Activated CD4-positive, alpha-beta T cell treated with anti-CD3 and anti-CD28 coated beads, Interleukin-2, Interleukin-6, amounts not matched to agents 100 ng/mL and 50 ng/mL, durations not matched to agents 16 hours and 8 hours (primary cell): Measurements from ENCODE around the gene GOLGA6L24.
A peak's percentile ranks its signal among the peaks of the same experiment; 100 is the strongest.
"Not testable (repeated sequence)": the region's sequence is repeated elsewhere in the genome, so short reads cannot be mapped to it uniquely, and the experiment has no call there.

Source experiments
- DNase-seq: peaks from one replicate; pipeline ENCODE4 v3.0.0-alpha.2; 2020

The GOLGA6L24 gene, protein sequence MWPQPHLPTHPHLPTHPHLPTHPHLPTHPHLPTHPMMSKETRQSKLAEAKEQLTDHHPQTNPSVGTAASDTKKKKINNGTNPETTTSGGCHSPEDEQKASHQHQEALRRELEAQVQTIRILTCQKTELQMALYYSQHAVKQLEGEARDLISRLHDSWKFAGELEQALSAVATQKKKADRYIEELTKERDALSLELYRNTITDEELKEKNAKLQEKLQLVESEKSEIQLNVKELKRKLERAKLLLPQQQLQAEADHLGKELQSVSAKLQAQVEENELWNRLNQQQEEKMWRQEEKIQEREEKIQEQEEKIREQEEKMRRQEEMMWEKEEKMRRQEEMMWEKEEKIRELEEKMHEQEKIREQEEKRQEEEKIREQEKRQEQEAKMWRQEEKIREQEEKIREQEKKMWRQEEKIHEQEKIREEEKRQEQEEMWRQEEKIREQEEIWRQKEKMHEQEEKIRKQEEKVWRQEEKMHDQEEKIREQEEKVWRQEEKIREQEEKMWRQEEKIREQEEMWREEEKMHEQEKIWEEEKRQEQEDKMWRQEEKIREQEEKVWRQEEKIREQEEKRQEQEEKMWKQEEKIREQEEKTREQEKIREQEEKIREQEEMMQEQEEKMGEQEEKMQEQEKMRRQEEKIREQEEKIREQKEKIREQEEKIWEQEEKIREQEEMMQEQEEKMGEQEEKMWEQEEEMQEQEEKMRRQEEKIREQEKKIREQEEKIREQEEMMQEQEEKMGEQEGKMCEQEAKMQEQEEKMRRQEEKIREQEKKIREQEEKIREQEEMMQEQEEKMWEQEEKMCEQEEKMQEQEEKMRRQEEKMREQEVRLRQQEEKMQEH

DNA sequence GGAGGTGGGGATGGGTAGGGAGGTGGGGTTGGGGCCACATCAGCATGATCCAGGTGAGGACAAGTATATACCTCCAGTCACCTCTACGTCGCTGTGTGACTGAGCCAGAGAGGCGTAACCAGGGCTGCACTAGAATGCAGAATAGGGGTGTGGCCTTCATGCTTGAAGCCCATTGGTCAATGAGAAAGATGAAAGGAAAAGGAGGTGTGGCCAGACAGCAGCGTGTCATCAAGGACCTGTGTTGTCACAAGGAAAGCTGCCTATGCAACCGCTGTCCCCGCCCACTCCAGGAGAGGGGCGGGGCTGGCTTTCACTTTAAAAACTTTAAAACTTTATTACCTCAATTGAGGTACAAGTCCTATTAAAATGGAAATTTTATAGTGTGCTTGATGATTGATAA lies at the start of gene GOLGA6L24:
Gene GOLGA6L24 (minus strand): TSS at position 101 of the 400 bp plus-strand sequence. CDS start 61 bp downstream, at position 40.
- DNase-seq, result not testable (repeated sequence)

DNA sequence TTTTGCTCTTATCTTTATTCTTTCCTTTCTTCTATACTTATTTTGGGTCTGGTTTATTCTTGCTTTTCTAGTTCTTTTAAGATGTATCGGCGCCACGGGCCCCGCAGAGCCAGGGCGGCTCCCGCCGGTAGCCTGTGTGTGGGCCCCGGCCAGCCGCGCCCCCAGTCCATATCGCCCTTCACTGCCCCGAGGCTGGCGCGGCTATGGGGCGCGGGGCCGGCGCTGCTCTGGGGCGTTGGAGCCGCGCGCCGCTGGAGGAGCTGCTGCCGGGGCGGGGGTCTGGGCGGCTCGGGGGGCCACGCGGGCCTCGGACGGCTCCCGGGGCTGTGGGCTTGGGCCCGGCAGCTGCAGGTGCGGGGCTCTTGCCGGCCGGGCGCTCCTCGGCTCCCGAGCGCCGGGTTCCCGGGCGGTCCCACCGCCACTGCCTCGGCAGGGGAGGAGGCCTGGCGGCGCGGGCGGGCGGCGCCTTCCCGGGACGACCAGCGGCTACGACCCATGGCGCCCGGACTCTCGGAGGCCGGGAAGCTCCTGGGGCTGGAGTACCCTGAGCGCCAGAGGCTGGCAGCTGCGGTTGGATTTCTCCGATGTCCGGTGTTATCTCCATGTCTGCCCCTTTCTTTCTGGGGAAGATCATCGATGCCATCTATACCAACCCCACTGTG lies 45.0 kb upstream of the GOLGA6L24 start:
- DNase-seq, result not testable (repeated sequence)

DNA sequence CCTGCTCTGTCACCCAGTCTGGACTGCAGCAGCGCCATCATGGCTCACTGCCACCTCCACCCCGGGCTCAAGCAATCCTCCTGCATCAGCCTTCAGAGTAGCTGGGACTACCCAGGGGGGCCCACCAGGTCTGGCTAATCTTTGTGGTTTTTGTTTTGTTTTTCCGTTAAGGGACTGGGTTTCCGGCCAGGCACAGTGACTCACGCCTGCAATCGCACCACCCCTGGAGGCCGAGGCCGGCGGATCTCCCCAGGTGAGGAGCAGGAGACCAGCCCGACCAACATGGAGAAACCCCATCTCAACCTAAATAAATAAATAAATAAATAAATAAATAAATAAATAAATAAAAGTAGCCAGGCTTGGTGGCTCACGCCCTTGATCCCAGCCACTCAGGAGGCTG lies 38.1 kb upstream of the GOLGA6L24 start:
- not testable (repeated sequence) for DNase-seq

DNA sequence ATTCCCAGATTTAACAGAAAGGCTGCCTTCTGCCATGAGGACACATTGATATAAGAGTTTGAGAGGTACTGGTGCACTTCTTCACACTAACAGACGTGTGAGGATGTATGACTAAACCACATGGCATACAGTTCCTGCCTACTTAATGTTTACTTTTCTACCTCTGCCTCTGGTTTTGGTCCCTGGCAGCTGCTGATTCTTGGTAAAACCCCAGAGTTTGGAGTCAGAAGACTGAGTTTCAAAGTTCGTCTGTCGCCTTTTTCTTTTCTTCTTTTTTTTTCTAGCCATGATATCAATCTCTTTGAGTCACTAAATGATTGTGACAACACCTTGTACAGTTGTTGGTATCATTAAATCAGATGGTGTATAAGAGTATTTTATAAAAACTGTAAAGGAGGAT lies 22.2 kb upstream of the GOLGA6L24 start:
- DNase-seq, result peak; percentile 18

DNA sequence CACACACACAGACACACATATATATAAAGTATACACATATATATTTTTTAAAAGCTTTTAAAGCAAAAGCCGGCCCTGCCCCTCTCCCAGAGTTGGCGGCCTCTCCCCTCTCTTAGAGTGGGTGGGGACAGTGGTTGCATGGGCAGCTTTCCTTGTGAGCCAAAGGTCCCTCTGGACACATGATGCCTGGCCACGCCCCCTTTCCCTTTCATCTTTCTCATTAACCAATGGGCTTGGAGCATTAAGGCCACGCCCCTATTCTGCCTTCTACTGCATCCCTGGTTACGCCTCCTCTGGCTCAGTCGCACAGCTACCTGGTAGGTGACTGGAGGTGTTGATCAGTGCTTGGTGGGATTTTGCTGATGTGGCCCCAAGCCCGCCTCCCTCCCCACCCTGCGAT lies 20.5 kb upstream of the GOLGA6L24 start, which contains the start of gene GOLGA8F:
Gene GOLGA8F (plus strand): TSS at position 301 of the 400 bp plus-strand sequence. CDS start 98 bp downstream, at position 399.
- not testable (repeated sequence) for DNase-seq

DNA sequence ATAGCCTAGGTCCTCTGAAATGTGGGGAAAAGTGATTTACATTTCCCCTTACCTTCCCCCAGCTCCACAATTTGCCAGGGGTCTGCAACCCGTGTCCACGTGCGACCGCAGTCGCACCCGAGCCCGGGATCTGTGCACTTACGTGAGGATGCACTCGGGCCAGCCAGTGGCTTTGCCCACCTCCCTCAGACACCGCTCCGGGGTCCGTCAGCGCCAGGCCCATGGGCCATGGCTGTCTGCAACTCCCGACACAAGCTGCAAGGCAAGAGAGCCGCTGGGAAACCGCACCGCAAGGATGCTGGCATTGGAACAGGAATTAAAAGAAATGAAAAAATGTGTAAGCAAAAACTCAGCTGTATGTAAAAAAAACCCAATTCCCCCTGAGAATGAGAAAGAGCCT lies 7.6 kb upstream of the GOLGA6L24 start:
- not testable (repeated sequence) for DNase-seq

DNA sequence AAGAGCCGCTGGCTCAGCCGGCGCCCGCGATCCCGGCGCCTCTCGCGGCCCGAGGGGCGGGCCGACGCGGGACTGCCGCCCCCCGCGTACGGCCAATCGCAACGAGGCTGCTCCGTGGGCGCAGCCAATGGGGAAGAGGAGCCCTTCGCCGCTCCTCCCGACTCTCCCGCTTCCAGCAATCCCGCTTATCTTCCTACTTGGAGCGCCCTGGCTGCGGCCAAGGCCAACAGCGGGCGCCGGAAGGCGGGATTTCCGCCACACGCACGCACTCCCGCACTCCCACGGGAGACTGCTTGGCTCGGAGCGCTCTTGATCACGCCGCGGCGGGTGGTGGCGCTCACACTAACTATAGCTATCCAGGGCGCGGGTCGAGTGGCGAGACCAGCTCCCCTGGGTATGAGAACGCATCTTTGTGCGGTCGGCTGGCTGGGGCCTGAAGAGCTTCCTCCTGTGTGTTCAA lies 35.7 kb downstream of the GOLGA6L24 start, which contains the start of gene HERC2:
Gene HERC2 (minus strand): TSS at position 51 of the 460 bp plus-strand sequence. CDS start 746 bp downstream, outside the sequence.
- not testable (repeated sequence) for DNase-seq

DNA sequence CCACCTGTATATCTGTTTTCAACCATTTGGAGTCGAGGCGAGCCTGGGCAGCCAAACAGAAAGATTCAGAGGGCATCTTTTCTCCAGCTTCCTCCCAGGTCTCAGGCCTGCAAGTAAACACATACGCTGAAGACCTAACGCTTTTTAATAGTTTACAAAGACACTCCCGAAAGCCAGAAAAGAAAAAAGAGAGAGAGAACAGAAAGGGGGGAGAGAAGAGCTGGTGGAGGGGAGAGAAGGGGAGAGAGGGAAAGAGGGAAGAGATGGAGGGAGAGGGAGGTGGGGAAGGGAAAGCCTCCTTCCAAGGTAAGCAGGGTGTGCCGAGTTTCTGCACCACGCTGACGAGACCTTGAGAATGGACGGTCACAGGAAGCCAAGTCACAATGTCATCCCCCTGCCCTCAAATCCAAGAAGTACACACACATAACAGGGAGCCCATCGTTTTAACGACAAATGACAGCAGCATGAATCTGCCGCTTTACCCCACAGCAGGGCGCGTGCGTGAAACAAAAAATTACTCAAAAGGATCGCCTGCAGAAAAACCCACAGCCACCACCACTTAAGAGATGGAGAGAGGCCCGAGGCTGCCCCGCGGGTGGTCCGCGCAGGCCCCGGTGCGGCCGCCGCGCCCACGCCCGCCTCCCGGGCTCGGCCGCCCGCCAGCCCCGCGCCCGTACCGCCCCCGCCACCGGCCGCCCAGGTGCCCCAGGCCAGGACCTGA lies 36.4 kb downstream of the GOLGA6L24 start:
- DNase-seq, result not testable (repeated sequence)

DNA sequence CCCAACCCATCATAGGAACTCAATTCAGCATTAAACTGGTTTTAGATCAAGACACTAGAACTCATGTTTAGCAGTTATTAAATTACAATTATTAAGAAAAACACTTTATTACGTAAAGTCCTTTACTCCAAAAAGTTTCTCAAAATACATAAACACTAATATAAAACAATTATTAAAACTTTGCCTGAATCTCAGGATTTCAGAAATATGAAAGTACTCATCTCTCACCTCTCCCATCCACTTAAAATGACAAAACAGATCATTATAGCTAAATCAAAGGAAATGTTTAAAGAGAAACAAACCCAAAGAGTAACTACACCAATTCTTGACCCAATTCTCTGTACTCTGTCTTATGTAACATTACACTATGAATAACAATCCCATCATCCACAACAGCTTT lies 38.2 kb downstream of the GOLGA6L24 start:
- DNase-seq, result not testable (repeated sequence)

DNA sequence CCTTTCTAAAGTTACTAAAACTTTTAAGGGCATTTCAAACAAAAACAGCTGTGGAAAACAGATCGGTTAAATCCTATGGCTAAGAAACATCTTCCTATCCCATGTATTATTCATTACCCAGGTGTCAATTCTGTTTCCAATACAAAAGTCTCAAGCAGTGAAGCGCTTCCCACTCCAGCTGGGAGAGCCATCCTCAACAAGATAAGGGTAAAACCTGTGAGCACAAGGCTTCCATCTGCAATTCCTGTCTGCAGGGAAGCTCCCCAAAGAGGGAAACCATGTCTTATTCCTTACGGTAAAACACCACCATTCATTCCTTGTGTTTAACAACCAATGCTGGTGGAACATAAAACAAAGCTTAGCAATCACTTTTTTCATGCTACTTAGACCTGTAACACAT lies 39.1 kb downstream of the GOLGA6L24 start:
- not testable (repeated sequence) for DNase-seq

DNA sequence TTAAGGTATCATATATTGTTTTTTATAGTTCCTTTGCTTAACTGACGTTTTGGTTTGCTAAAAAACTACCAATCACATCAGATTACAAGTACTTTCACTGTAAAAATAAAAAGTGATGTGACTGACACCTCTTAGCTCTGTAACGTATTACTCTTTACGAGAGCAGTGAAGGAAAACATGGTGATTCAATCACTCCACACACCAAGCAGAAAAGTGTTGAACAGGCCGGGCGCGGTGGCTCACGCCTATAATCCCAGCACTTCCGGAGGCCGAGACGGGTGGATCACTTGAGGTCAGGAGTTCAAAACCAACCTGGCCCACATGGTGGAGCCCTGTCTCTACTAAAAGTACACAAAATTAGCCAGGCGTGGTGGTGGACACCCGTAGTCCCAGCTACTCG lies 39.8 kb downstream of the GOLGA6L24 start:
- not testable (repeated sequence) for DNase-seq

DNA sequence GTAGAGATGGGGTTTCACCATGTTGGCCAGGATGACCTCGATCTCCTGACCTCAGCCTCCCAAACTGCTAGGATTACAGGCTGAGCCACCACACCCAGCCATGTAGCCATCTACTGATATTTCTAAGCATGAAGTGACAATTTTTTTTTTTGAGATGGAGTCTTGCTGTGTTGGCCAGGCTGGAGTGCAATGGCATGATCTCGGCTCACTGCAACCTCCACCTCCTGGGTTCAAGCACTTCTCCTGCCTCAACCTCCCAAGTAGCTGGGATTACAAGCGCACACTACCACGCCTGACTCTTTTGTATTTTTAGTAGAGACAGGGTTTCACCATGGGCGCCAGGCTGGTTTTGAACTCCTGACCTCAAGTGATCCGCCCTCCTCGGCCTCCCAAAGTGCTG lies 40.9 kb downstream of the GOLGA6L24 start:
- DNase-seq, result not testable (repeated sequence)

DNA sequence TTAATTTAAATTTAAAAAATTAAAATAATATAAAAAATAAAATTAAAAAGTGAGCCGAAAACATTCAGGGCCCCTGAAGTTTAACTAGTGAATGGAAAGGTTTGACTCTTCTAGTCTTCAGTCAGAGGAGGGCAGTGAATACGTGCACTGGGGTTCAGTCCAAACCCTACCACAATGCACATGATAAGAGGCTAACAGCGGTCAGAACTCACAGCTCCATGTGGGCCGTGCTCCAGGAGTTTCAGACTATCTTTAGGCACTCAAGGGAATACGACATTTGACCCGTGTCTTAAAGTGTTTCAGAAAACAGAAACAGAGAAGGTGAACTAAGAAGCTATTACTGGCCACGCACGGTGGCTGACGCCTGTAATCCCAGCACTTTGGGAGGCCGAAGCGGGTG lies 47.4 kb downstream of the GOLGA6L24 start:
- DNase-seq, result not testable (repeated sequence)

DNA sequence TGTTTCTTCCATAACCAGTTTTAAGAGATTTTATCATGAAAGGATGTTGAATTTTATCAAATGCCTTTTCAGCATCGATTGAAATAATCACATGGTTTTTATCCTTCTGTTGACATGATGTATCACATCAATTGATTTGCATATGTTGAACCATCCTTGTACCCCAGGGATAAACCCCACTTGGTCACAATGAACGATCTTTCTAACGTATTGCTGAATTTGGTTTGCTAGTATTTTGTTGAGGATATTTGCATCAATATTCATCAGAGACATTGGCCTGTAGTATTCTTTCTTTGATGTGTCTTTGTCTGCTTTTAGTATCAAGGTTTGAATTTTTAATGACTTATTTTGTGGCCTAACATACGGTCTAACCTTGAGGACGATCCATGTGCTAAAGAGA lies 49.2 kb downstream of the GOLGA6L24 start:
- not testable (repeated sequence) for DNase-seq
